Measurements from ENCODE around the gene PIGA.
"Not testable (repeated sequence)": the region's sequence is repeated elsewhere in the genome, so short reads cannot be mapped to it uniquely, and the experiment has no call there.

Gene PIGA

DNA sequence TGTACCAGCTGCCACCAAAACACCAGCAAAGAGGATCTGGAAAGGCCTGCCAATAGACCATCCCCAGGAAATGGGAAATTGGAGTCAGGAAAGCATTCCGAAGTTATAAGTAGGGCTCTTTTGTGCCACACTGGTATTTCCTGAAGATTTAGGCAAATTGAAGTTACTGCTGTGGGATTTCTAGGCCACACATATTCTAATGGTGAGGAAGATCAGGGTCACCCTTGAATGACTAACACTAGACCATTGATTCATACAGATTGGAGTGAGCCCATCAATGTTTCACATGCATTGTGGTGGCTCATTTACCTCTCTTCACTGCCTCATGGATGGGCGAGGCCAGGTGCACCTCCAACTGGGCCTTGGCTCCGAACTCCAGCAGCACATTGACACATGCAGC, 42.5 kb downstream of the PIGA start:
- Histone ChIP-seq H3K4me3 (replicated peaks; ENCODE audit: low read depth, low read length) (no peak overlapping the region), H3K27me3 (replicated peaks; ENCODE audit: control insufficient read depth, insufficient read depth, low read length) (no peaks in the 10 kb centered on the region), H3K36me3 (ENCODE audit: control insufficient read depth, insufficient read depth, low read length) (no peaks in the 10 kb centered on the region)
- no peak for DNase-seq (ENCODE audit: extremely low read depth, insufficient read length)
- no peak for TF ChIP-seq CTCF (IDR thresholded peaks at IDR 0.05; ENCODE audit: insufficient read depth, low read length, poor library complexity, severe bottlenecking)

- Histone ChIP-seq H3K36me3 (ENCODE audit: control insufficient read depth, insufficient read depth, low read length) (no peaks in the 10 kb centered on the region), H3K27me3 (replicated peaks; ENCODE audit: control insufficient read depth, insufficient read depth, low read length) (no peaks in the 10 kb centered on the region), H3K4me3 (replicated peaks; ENCODE audit: low read depth, low read length) (no peak overlapping the region)
- no peak for DNase-seq (ENCODE audit: extremely low read depth, insufficient read length)
- TF ChIP-seq CTCF (IDR thresholded peaks at IDR 0.05; ENCODE audit: insufficient read depth, low read length, poor library complexity, severe bottlenecking): no peak
Measured at GRCh38 chrX:15277604-15278003, 57.7 kb downstream of the PIGA start.

DNA sequence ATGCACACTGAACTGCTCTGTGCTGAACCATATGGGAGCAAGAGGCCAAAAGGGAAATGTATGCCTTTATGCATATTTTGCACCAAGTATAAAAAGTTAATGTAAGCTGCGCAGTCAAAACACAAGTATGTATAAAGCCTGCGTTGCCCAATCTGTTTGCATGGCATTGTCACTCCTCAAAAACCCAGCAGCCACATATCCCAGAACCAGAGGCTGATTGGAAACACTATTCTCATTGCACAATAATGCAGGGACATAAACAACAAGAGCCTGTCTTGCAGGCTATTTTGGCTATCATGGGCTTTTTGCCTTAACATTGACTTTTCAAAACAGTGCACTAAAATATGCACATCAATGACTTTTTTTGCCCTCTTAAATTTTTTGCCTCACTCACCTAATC, 60.4 kb downstream of the PIGA start:
- no peaks in the 10 kb centered on the region for H3K27me3 ChIP-seq (replicated peaks; ENCODE audit: control insufficient read depth, insufficient read depth, low read length)
- no peak for TF ChIP-seq CTCF (IDR thresholded peaks at IDR 0.05; ENCODE audit: insufficient read depth, low read length, poor library complexity, severe bottlenecking)
- no peaks in the 10 kb centered on the region for H3K36me3 ChIP-seq (ENCODE audit: control insufficient read depth, insufficient read depth, low read length)

DNA sequence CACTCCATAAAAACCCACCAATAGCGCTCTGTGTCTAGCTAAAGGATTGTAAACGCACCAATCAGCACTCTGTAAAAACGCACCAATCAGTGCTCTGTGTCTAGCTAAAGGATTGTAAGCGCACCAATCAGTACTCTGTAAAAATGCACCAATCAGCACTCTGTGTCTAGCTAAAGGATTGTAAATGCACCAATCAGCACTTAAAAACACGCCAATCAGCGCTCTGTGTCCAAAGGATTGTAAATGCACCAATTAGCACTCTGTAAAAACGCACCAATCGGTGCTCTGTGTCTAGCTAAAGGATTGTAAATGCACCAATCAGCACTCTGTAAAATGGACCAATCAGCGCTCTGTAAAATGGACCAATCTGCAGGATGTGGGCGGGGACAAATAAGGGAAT, 62.0 kb downstream of the PIGA start:
- not testable (repeated sequence) for DNase-seq (ENCODE audit: extremely low read depth, insufficient read length); H3K36me3 ChIP-seq (ENCODE audit: control insufficient read depth, insufficient read depth, low read length); H3K27me3 ChIP-seq (replicated peaks; ENCODE audit: control insufficient read depth, insufficient read depth, low read length); H3K4me3 ChIP-seq (replicated peaks; ENCODE audit: low read depth, low read length)

More for the DNA sequence above, 60.4 kb downstream of the PIGA start:
- DNase-seq (ENCODE audit: extremely low read depth, insufficient read length): no peak
- no peak overlapping the region for H3K4me3 ChIP-seq (replicated peaks; ENCODE audit: low read depth, low read length)

- TF ChIP-seq CTCF (IDR thresholded peaks at IDR 0.05; ENCODE audit: insufficient read depth, low read length, poor library complexity, severe bottlenecking): no peak
- Histone ChIP-seq H3K27me3 (replicated peaks; ENCODE audit: control insufficient read depth, insufficient read depth, low read length) (no peaks in the 10 kb centered on the region), H3K4me3 (replicated peaks; ENCODE audit: low read depth, low read length) (no peak overlapping the region), H3K36me3 (ENCODE audit: control insufficient read depth, insufficient read depth, low read length) (no peaks in the 10 kb centered on the region)
- no peak for DNase-seq (ENCODE audit: extremely low read depth, insufficient read length)
Measured at GRCh38 chrX:15271757-15272156, 63.6 kb downstream of the PIGA start.

DNA sequence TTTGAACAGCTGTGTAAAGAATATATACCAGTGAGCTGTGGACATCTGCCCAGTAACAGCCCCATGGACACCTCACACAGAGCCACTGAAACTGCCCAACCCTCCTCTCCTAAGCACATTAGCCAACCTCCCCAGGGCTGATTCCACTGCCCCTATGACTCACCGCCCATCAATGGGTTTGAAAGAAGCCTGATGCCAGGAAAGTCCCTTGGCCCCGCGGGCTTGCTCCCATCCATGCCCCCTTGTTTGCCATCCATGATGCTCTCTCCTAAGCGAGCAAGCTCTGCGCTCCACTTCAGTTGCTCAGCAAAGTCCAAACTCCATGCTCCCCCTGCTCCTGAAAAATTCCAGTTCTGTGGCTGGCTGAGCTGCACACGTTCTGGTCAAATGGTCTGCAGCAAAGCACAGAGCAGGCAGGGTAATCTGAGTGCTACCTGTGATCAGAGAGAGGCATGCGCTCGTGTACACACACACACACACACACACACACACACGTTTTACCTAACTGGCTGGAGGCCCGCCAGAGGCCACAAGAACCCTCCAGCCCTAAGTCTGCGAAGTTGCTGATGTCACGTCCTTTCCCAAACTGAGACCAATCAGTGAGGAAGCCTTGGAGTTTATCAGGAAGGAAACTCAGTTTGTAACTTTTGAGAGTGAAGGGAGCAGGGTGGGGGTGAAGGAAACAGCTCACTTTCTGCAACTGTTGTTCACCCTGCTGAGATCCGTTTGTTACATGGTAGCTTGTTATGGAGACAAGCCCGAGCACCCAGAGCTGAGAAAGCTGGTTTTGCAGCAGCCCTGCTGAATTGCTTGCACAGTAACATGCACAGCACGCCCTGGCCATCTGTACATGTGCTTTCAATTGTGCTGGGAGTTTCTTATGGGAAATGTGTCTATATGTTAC, 65.5 kb downstream of the PIGA start, which contains the start of gene ASB9:
Gene ASB9 (minus strand): TSS at position 466 of the 904 bp plus-strand sequence. CDS start 209 bp downstream, at position 257.
- Histone ChIP-seq H3K36me3 (ENCODE audit: control insufficient read depth, insufficient read depth, low read length) (no peaks in the 10 kb centered on the region), H3K27me3 (replicated peaks; ENCODE audit: control insufficient read depth, insufficient read depth, low read length) (no peaks in the 10 kb centered on the region), H3K4me3 (replicated peaks; ENCODE audit: low read depth, low read length) (no peak within 1 kb of the TSS)
- TF ChIP-seq CTCF (IDR thresholded peaks at IDR 0.05; ENCODE audit: insufficient read depth, low read length, poor library complexity, severe bottlenecking): no peak
- no peak for DNase-seq (ENCODE audit: extremely low read depth, insufficient read length)

Measured in GM06990 (cell line).